ENCODE results near the gene PLCH1. TPM values are rescaled to one million over a fixed set of nuclear protein-coding genes. Genes with fewer than 3 reads are reported as not detected.

Gene PLCH1
- polyA plus RNA-seq, 1 donor (not counting 4 experiments of a cell fraction or from before 2014, with no cell fraction given) = 0.05 TPM

DNA sequence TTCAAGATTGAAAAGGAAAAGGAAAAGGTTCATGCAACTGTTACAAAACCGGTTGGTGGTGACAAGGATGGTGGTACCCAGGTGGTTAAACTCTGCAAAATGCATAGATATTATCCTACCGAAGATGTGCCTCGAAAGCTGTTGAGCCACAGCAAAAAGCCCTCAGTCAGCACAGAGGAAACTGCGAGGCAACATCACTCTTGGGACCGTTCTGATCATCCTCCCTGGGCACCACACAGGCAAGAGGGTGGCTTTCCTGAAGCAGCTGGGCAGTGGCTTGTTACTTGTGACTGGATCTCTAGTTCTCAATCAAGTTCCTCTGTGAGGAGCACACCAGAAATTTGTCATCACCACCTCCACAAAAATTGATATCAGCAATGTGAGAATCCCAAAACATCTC is 86.9 kb downstream of the PLCH1 start:
- no peak for DNase-seq (ENCODE audit: low read depth, low spot score)
- no peak overlapping the region for H3K4me2 ChIP-seq (ENCODE audit: control insufficient read depth, extremely low read depth, insufficient read depth, low read depth, low read length)
- dilution Hi-C loops (cut with MboI; ENCODE audit: extremely low pct_ligation_motif_present, low sequenced_read_pairs) = no loop called here
- no peak overlapping the region for H3K9ac ChIP-seq (ENCODE audit: control insufficient read depth, extremely low read depth, insufficient read depth, low read length)
- no peak overlapping the region for H2AFZ ChIP-seq (ENCODE audit: control insufficient read depth, low read length)
- no peak for FAIRE-seq
- no peak overlapping the region for H3K4me3 ChIP-seq (ENCODE audit: control insufficient read depth in 2 of 3, extremely low read depth in 1 of 3, insufficient read depth in 2 of 3, low read depth in 1 of 3, low read length in 3 of 3)
- no peak overlapping the region for H3K27ac ChIP-seq (ENCODE audit: control insufficient read depth, insufficient read depth, low read length)
- H3K79me2 ChIP-seq (ENCODE audit: control insufficient read depth, insufficient read depth, low read length) = no peaks in the 10 kb centered on the region
- H4K20me1 ChIP-seq (ENCODE audit: control insufficient read depth, extremely low read depth, insufficient read depth, low read length) = no peaks in the 10 kb centered on the region
- H3K9me3 ChIP-seq (ENCODE audit: control insufficient read depth, low read depth, low read length) = no peaks in the 10 kb centered on the region
- H3K36me3 ChIP-seq (ENCODE audit: control insufficient read depth in 2 of 2, extremely low read depth in 1 of 2, insufficient read depth in 2 of 2, low read length in 2 of 2) = no peaks in the 10 kb centered on the region
- no peaks in the 10 kb centered on the region for H3K4me1 ChIP-seq (ENCODE audit: control insufficient read depth, extremely low read depth, insufficient read depth, low read length)
- H3K9me1 ChIP-seq (ENCODE audit: control insufficient read depth, extremely low read depth, insufficient read depth, low read length) = no peaks in the 10 kb centered on the region
- H3K27me3 ChIP-seq (ENCODE audit: control insufficient read depth, extremely low read depth, insufficient read depth, low read length) = no peaks in the 10 kb centered on the region
- no peak for TF ChIP-seq EZH2 (IDR thresholded peaks at IDR 0.05; ENCODE audit: low read length)
- TF ChIP-seq, protein P1, sequence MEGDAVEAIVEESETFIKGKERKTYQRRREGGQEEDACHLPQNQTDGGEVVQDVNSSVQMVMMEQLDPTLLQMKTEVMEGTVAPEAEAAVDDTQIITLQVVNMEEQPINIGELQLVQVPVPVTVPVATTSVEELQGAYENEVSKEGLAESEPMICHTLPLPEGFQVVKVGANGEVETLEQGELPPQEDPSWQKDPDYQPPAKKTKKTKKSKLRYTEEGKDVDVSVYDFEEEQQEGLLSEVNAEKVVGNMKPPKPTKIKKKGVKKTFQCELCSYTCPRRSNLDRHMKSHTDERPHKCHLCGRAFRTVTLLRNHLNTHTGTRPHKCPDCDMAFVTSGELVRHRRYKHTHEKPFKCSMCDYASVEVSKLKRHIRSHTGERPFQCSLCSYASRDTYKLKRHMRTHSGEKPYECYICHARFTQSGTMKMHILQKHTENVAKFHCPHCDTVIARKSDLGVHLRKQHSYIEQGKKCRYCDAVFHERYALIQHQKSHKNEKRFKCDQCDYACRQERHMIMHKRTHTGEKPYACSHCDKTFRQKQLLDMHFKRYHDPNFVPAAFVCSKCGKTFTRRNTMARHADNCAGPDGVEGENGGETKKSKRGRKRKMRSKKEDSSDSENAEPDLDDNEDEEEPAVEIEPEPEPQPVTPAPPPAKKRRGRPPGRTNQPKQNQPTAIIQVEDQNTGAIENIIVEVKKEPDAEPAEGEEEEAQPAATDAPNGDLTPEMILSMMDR (optimal IDR thresholded peaks at IDR 0.05 in 1 of 3, IDR thresholded peaks at IDR 0.05 in 1 of 3, conservative IDR thresholded peaks at IDR 0.05 in 1 of 3; ENCODE audit: extremely low read depth in 1 of 3, insufficient read depth in 2 of 3, low read length in 3 of 3) = no peak

DNA sequence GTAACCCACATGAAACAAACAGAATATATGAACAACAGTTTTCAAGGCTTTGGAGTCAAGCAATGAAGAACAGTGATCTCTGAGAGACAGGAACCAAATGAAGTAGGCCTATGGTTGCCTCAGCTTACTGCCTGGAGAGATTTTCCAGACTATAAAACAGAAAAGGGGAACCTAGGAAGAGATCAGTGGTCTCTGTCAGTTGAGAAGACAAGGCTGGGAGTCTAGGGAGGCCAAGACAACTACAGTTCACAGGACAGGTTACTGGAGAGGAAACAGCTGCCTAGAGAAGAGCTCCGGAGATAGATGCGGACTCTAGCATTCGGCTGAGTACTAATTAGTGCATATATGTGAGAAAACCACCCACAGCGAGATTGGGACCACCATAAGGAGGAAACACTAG is 87.7 kb downstream of the PLCH1 start:
- Histone ChIP-seq H3K9ac (ENCODE audit: control insufficient read depth, extremely low read depth, insufficient read depth, low read length) (no peak overlapping the region), H3K4me2 (ENCODE audit: control insufficient read depth, extremely low read depth, insufficient read depth, low read depth, low read length) (no peak overlapping the region), H3K9me1 (ENCODE audit: control insufficient read depth, extremely low read depth, insufficient read depth, low read length) (no peaks in the 10 kb centered on the region), H3K27me3 (ENCODE audit: control insufficient read depth, extremely low read depth, insufficient read depth, low read length) (no peaks in the 10 kb centered on the region), H3K4me3 (ENCODE audit: control insufficient read depth in 2 of 3, extremely low read depth in 1 of 3, insufficient read depth in 2 of 3, low read depth in 1 of 3, low read length in 3 of 3) (no peak overlapping the region), H3K27ac (ENCODE audit: control insufficient read depth, insufficient read depth, low read length) (no peak overlapping the region), H3K79me2 (ENCODE audit: control insufficient read depth, insufficient read depth, low read length) (no peaks in the 10 kb centered on the region), H3K4me1 (ENCODE audit: control insufficient read depth, extremely low read depth, insufficient read depth, low read length) (no peaks in the 10 kb centered on the region), H3K36me3 (ENCODE audit: control insufficient read depth in 2 of 2, extremely low read depth in 1 of 2, insufficient read depth in 2 of 2, low read length in 2 of 2) (no peaks in the 10 kb centered on the region), H3K9me3 (ENCODE audit: control insufficient read depth, low read depth, low read length) (no peaks in the 10 kb centered on the region), H4K20me1 (ENCODE audit: control insufficient read depth, extremely low read depth, insufficient read depth, low read length) (no peaks in the 10 kb centered on the region), H2AFZ (ENCODE audit: control insufficient read depth, low read length) (no peak overlapping the region)
- no peak for TF ChIP-seq EZH2 (IDR thresholded peaks at IDR 0.05; ENCODE audit: low read length)
- FAIRE-seq = no peak
- dilution Hi-C loops (cut with MboI; ENCODE audit: extremely low pct_ligation_motif_present, low sequenced_read_pairs) = no loop called here
- no peak for DNase-seq (ENCODE audit: low read depth, low spot score)

DNA sequence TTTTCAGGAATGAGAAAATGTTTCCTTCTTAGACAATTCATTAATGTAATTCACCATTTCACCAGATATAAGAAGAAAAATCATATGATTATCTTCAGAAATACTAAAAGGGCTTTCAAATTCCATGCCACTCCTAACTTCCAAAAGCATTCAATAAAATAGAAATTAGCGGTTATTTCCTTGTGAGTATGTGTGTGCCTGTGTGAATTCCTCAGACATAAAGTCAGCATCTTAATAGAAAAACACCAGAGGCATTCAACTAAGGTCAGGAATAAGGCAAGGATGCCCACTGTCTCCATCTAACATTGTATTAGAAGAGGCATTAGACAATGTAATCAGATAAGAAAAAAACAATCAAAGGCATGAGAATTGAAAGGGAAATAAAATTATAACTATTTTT is 88.4 kb downstream of the PLCH1 start:
- Histone ChIP-seq H3K79me2 (ENCODE audit: control insufficient read depth, insufficient read depth, low read length) (no peaks in the 10 kb centered on the region), H3K4me2 (ENCODE audit: control insufficient read depth, extremely low read depth, insufficient read depth, low read depth, low read length) (no peak overlapping the region), H3K4me3 (ENCODE audit: control insufficient read depth in 2 of 3, extremely low read depth in 1 of 3, insufficient read depth in 2 of 3, low read depth in 1 of 3, low read length in 3 of 3) (no peak overlapping the region), H3K9me3 (ENCODE audit: control insufficient read depth, low read depth, low read length) (no peaks in the 10 kb centered on the region), H3K27me3 (ENCODE audit: control insufficient read depth, extremely low read depth, insufficient read depth, low read length) (no peaks in the 10 kb centered on the region), H3K9me1 (ENCODE audit: control insufficient read depth, extremely low read depth, insufficient read depth, low read length) (no peaks in the 10 kb centered on the region), H2AFZ (ENCODE audit: control insufficient read depth, low read length) (no peak overlapping the region), H3K4me1 (ENCODE audit: control insufficient read depth, extremely low read depth, insufficient read depth, low read length) (no peaks in the 10 kb centered on the region), H3K27ac (ENCODE audit: control insufficient read depth, insufficient read depth, low read length) (no peak overlapping the region), H4K20me1 (ENCODE audit: control insufficient read depth, extremely low read depth, insufficient read depth, low read length) (no peaks in the 10 kb centered on the region), H3K9ac (ENCODE audit: control insufficient read depth, extremely low read depth, insufficient read depth, low read length) (no peak overlapping the region), H3K36me3 (ENCODE audit: control insufficient read depth in 2 of 2, extremely low read depth in 1 of 2, insufficient read depth in 2 of 2, low read length in 2 of 2) (no peaks in the 10 kb centered on the region)
- FAIRE-seq (no peak), DNase-seq (ENCODE audit: low read depth, low spot score) (no peak)
- no peak for TF ChIP-seq EZH2 (IDR thresholded peaks at IDR 0.05; ENCODE audit: low read length)
- TF ChIP-seq, protein P1 (optimal IDR thresholded peaks at IDR 0.05 in 1 of 3, IDR thresholded peaks at IDR 0.05 in 1 of 3, conservative IDR thresholded peaks at IDR 0.05 in 1 of 3; ENCODE audit: extremely low read depth in 1 of 3, insufficient read depth in 2 of 3, low read length in 3 of 3) = no peak
- dilution Hi-C loops (cut with MboI; ENCODE audit: extremely low pct_ligation_motif_present, low sequenced_read_pairs) = no loop called here
